Left forelimb (tissue), 1 donor: ENCODE data around the gene PPP1R13L.

Experiments
- DNase-seq: peaks from one replicate; pipeline ENCODE4 v3.0.0-alpha.2; 2018; ENCODE audit warnings: low spot score

PPP1R13L gene

DNA sequence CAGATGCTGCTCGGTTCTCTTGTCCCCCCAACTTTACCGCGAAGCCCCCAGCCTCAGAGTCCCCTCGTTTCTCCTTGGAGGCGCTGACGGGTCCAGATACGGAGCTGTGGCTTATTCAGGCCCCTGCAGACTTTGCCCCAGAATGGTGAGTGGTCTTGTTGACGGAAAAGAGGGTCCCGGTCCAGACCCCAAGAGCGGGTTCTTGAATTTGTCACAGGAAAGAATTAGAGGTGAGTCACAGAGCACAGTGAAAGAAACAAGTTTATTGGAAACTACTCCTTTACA is 2.2 kb upstream of the PPP1R13L start:
- no peak for DNase-seq

- DNase-seq = peak; percentile 87
Measured at GRCh38 chr19:45406226-45407090, 1.6 kb upstream of the PPP1R13L start, which contains the start of gene POLR1G. POLR1G (plus strand) TSS chr19:45406644; CDS start chr19:45406697, 53 bp downstream.

- DNase-seq = peak; percentile 87
Measured at GRCh38 chr19:45405435-45406225, 761 bp upstream of the PPP1R13L start.

- no peak for DNase-seq
Measured at GRCh38 chr19:45403781-45404556, 900 bp downstream of the PPP1R13L start.

DNA sequence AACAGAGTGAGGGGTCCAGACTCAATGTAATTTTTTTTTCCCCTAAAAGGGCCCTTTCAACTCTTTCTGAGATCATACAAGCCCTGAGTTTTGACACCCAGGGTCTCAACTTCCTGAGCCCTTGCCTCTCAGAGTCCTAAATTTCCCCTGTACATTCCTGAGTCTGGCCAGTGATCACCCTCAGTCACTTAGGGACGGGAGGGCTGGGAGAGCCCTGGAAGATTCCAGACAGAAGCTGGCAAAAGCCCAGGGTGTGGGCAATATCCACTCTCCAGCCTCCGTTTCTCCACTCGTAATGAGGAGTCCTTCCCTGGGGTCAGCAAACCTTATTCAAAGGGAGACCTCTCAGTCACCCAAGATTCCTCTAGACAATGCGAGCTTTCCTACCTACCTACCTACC is 1.6 kb downstream of the PPP1R13L start:
- no peak for DNase-seq

DNA sequence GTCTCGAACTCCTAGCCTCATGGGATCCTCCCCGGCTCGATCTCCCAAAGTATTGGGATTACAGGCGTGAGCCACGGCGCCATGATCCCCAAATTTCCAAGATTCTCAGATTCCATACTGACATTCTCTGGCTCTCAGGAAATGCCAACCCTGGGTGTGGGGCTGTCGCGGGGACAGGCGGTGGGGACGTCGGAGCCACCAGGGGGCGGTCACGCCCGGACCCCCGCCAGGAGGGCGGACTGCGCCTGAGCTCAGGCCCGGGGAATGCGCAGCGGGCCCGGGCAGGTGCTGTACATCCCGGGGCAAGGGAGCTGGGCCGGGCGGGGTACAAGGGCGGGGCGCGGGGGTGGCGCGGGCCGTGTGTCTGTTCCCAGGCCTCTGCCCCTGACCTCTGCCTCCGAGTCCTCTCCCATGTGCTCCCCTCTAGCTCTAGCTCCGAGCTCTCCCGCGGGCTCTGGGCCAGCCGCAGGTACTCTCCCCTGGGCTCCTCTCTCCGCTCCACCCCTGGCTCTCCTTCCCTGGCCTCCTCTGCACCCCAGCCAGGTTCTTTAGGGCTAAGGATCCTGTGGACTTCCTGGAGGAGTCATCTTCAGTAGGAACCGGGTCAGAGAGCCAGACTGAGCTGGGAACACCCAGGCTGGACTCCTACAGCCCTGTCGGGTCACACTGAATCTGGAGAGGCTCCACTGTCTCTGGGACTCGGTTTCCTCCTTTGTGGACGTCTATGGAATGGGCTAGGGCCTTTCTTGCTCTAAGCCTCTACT is 2.4 kb downstream of the PPP1R13L start:
- DNase-seq = no peak

DNA sequence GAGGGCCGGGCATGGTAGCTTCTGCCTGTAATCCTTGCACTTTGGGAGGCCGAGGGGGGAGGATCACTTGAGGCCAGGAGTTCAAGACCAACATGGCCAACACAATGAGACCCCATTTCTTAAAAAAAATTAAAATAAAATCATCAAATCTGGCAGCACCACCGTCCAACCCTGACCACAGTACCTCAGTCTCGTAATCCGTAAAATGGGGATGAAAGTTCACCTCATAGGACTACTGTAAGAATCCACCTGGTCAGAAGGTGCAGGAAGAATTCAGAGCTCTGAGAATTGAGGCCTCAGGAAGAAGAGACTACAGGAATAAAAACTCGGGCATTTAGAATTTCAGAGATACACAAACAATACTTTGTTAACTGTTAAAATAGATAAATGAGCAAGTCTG is 3.1 kb downstream of the PPP1R13L start:
- DNase-seq = no peak

GRCh38 chr19:45400192-45400591 is 4.7 kb downstream of the PPP1R13L start:
- no peak for DNase-seq

DNA sequence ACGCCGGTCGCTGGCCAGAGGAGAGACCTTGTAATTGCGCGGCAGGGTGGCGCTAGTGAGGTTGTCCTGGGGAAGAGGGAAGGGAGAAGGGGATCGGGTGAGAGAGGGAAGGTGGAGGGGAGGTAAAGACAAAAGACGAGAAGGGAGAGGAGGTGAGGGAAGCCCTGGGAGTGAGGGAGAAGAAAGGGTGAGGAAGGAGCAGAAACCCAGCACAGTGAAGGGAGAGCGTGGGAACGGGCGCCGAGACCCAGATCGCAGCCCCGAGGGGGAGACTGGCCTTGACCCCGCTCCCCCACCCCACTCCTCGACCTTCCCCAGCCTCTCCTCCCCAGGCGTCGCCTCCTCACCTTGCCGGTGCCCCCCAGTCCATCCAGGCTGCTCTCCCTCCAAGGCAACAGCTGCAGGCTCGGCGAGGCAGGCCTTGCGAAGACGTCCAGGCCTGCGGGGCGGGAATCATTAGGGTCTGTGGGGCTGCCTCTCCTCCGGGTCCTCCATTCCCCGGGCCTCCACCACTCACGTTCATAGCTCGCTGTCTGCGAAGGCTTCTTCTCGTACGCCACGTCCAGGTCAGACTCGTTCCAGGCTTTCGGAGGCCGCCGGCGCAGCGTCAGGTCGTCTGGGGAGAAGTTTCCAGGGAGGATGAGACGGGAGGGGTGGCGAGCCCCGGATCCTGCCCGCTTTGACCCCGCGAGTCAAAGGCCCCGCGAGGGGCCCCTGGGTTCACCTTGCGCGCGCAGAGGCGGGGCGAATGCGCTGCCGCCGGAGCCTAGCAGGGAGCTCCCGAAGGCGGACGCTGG is 8.8 kb downstream of the PPP1R13L start:
- DNase-seq = no peak

- DNase-seq = no peak
Measured at GRCh38 chr19:45391871-45392665, 12.8 kb downstream of the PPP1R13L start.

DNA sequence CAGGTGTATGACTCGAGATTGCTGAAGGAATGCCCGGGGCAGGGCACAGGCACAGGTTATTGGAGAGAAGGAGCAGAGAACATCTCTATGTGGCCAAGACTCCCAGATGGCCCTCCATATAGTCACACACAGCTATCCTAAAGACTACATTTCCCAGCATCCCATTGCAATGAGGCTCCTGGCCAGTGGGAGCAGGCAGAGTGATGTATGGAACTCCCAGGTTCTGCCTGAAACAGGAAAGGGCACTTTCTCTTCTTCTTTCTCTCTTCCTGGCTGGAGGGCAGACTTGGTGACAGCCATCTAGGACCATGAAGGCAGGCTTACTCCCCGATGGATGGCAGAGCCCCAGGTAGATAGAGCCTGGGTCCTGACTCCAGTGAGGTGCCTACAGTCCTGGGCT is 13.5 kb downstream of the PPP1R13L start:
- no peak for DNase-seq

DNA sequence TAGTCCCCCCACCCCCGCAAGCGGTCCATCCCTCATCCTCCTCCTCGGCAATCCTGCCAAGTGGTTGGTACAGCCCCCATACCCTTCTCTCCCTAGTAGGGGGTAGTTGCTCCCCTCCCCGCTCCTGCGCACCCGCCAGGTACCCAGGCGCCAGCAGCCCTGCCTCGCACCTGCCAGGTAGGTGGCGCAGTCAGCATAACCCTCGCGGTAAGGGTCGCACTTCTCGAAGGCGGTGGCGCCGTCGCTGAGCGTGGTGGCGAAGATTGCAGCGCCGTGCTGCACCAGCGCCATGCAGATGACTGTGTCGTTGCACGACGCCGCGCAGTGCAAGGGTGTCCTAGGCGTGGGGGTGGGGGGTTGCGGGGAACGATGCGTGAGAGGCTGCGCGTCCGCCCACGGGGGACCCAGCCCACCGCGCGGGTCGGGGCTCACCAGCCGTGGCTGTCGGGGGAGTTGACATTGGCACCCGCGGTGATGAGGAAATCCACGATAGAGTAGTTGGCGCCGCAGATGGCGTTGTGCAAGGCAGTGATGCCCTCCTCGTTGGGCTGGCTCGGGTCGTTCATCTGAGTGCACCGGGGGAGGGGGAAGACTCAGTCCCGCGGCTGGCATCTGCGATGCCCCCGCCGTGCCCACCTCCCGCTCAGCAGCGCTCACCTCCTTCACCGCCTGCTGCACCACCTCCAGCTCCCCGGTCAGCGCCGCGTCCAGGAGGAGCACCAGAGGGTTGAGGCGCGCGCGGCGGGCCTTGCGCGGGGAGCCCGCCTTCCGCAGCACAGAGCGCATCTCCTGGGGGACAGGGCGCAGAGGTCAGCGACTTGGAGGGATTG is 19.3 kb downstream of the PPP1R13L start:
- no peak for DNase-seq

DNA sequence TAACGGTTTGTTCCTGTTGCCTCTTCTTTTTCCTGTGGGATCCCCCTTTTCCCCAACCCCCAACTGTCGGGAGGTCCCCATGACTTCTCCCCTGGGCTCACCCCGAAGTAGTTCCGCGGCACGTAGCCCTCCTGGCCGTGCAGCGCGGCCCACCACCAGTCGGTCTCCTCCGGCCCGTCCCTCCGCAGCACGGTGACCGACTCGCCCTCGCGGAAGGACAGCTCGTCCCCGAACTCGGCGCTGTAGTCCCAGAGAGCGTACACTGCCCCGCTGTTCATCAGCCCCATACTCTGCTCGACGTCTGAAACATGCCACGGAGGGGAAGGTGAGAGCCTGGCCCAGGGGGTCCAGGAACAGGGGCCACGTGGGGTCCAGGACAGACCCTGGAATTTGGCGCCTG is 22.4 kb downstream of the PPP1R13L start:
- no peak for DNase-seq

- no peak for DNase-seq
Measured at GRCh38 chr19:45380107-45380506, 24.8 kb downstream of the PPP1R13L start.

- DNase-seq = no peak
Measured at GRCh38 chr19:45376045-45376724, 28.7 kb downstream of the PPP1R13L start.

- peak; percentile 100 for DNase-seq
Measured at GRCh38 chr19:45370410-45371204, 34.3 kb downstream of the PPP1R13L start, which contains the start of gene ERCC2. ERCC2 (minus strand) TSS chr19:45370573; CDS start chr19:45370540, 33 bp downstream.

DNA sequence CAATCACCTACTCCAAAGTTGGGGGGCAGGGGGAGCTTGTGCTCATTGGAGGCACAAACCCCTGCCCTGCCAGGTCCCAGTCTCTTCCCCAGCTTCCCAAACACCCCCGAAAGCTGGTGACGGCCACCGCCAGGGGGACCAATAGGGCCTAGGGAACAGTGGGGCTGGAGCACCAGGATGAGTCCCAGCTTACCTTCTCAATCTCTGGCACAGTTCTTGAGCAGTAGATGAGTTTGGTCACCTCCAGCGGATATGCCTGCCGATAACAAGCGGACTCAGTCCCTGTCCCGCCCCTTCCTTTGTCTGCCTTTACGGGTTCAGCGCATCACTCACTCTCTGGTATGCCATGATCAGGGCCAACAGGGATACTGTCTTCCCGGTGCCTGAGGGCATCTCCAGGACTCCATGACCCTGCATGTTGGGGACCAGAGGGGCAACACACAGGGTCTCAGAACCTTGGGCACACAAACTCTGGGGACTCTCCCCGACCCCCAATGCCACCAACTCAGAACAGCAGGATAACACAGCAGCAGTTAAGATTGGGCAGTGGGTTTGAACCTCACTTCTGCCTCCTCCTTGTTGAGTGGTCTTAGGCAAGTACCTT is 36.0 kb downstream of the PPP1R13L start:
- DNase-seq = no peak
